GM23338 (cell line): ENCODE data around the gene CSNK2B. TPM values are rescaled to one million over a fixed set of nuclear protein-coding genes. Genes with fewer than 3 reads are reported as not detected.

Experiments used
- ATAC-seq: fragments of 200-7000 bp; cut with Tn5 transposase; 3 replicates; pipeline ENCODE4 v1.9.1; 2020
- DNase-seq: peaks from one replicate; pipeline ENCODE4 v3.0.0-alpha.2; 2015; ENCODE audit warnings: low spot score
- H2AFZ ChIP-seq: fragments of 200-600 bp; sonication (generic); 2 replicates; pipeline ENCODE4 v1.8.0; 2016; ENCODE audit warnings: antibody characterized with exemption, mild to moderate bottlenecking, moderate library complexity
- H3F3A ChIP-seq: fragments of 200-600 bp; sonication (generic); replicated peaks from 2 replicates; pipeline ENCODE4 v1.8.0; 2017; ENCODE audit warnings: antibody characterized with exemption, mixed run types, low read depth
- H3K27ac ChIP-seq: fragments of 200-600 bp; sonication (generic); 2 replicates; pipeline ENCODE4 v1.6.1; 2016; ENCODE audit warnings: low read depth
- H3K27me3 ChIP-seq: fragments of 200-600 bp; sonication (generic); 2 replicates; pipeline ENCODE4 v1.8.0; 2016; ENCODE audit warnings: mild to moderate bottlenecking, mixed run types, moderate library complexity; ENCODE audit not compliant: insufficient read depth
- H3K36me3 ChIP-seq: fragments of 200-600 bp; sonication (generic); 2 replicates; pipeline ENCODE4 v1.8.0; 2016; ENCODE audit warnings: mild to moderate bottlenecking; ENCODE audit not compliant: insufficient read depth
- H3K4me1 ChIP-seq: fragments of 200-600 bp; sonication (generic); 2 replicates; pipeline ENCODE4 v1.8.0; 2016; ENCODE audit warnings: mild to moderate bottlenecking, moderate library complexity; ENCODE audit not compliant: insufficient read depth
- H3K4me2 ChIP-seq: fragments of 200-600 bp; sonication (generic); 2 replicates; pipeline ENCODE4 v1.7.1; 2017; ENCODE audit warnings: mixed run types
- H3K4me3 ChIP-seq: fragments of 200-600 bp; sonication (generic); 2 replicates; pipeline ENCODE4 v1.6.1; 2016; ENCODE audit warnings: mixed run types
- H3K79me2 ChIP-seq: fragments of 200-600 bp; sonication (generic); replicated peaks from 2 replicates; pipeline ENCODE4 v1.8.0; 2017; ENCODE audit warnings: mild to moderate bottlenecking; ENCODE audit not compliant: insufficient read depth
- H3K9me2 ChIP-seq: fragments of 200-600 bp; sonication (generic); 2 replicates; pipeline ENCODE4 v1.8.0; 2017; ENCODE audit not compliant: insufficient read depth
- H4K20me1 ChIP-seq: fragments of 200-600 bp; sonication (generic); replicated peaks from 2 replicates; pipeline ENCODE4 v1.8.0; 2017; ENCODE audit warnings: mild to moderate bottlenecking; ENCODE audit not compliant: insufficient read depth
- H3K27ac Mint-ChIP-seq: 2 replicates; pipeline ENCODE4 v1.8.0; 2020; ENCODE audit warnings: inconsistent platforms, mild to moderate bottlenecking, moderate library complexity, mixed read lengths
- H3K27me3 Mint-ChIP-seq: 3 replicates; pipeline ENCODE4 v1.8.0; 2022; ENCODE audit warnings: low read depth, mild to moderate bottlenecking, moderate library complexity, mixed read lengths, inconsistent platforms; ENCODE audit not compliant: insufficient read depth, poor library complexity
- H3K36me3 Mint-ChIP-seq: 3 replicates; pipeline ENCODE4 v1.8.0; 2021; ENCODE audit warnings: low read depth, mild to moderate bottlenecking, inconsistent platforms, moderate library complexity, mixed read lengths
- H3K4me1 Mint-ChIP-seq: 3 replicates; pipeline ENCODE4 v1.8.0; 2020; ENCODE audit warnings: mild to moderate bottlenecking, inconsistent platforms, mixed read lengths
- H3K4me3 Mint-ChIP-seq: 3 replicates; pipeline ENCODE4 v1.8.0; 2021; ENCODE audit warnings: moderate library complexity, mild to moderate bottlenecking, inconsistent platforms, mixed read lengths
- H3K9me3 Mint-ChIP-seq: 3 replicates; pipeline ENCODE4 v1.8.0; 2020; ENCODE audit warnings: moderate library complexity, mild to moderate bottlenecking, inconsistent platforms, mixed read lengths
- CREB1 ChIP-seq: fragments of 250-450 bp; sonication (Bioruptor Pico); IDR thresholded peaks from 2 replicates; pipeline ENCODE4 v1.5.0; 2020; ENCODE audit warnings: low read depth, mild to moderate bottlenecking, moderate library complexity
- CTCF ChIP-seq, 2 experiments: fragments of 200-600 bp in 1 of 2; sonication (generic) in 1 of 2; conservative IDR thresholded peaks; 2 replicates each; pipeline versions ENCODE4 v1.5.1 to v1.6.1; 2016 to 2017; ENCODE audit warnings: antibody characterized with exemption in 2 of 2, low read depth in 2 of 2, mild to moderate bottlenecking in 2 of 2, moderate library complexity in 1 of 2
- ETS1 ChIP-seq: IDR thresholded peaks from 2 replicates; pipeline ENCODE4 v1.6.1; 2016; ENCODE audit warnings: antibody characterized with exemption
- EZH2 ChIP-seq: fragments of 200-600 bp; sonication (generic); IDR thresholded peaks from one replicate; pipeline ENCODE4 v1.8.0; 2017; ENCODE audit warnings: antibody characterized with exemption, mild to moderate bottlenecking, low read depth; ENCODE audit not compliant: unreplicated experiment
- EZH2phosphoT487 ChIP-seq: fragments of 200-600 bp; sonication (generic); IDR thresholded peaks from one replicate; pipeline ENCODE4 v1.8.1; 2018; ENCODE audit warnings: antibody characterized with exemption; ENCODE audit not compliant: unreplicated experiment
- JUNB ChIP-seq: IDR thresholded peaks from one replicate; pipeline ENCODE4 v1.6.1; 2016; ENCODE audit warnings: antibody characterized with exemption; ENCODE audit not compliant: unreplicated experiment
- POLR2AphosphoS5 ChIP-seq: IDR thresholded peaks from 2 replicates; pipeline ENCODE4 v1.6.1; 2016; ENCODE audit warnings: antibody characterized with exemption, low read depth
- REST ChIP-seq: IDR thresholded peaks from one replicate; pipeline ENCODE4 v1.6.1; 2018; ENCODE audit warnings: antibody characterized with exemption; ENCODE audit not compliant: unreplicated experiment
- ZNF331 ChIP-seq: fragments of 250-450 bp; sonication (Bioruptor Pico); IDR thresholded peaks from 2 replicates; pipeline ENCODE4 v1.5.0; 2020; ENCODE audit warnings: low read depth, mild to moderate bottlenecking, moderate library complexity
- polyA plus RNA-seq: library from polyadenylated mRNA; unstranded; fragments of >200 nt; fragmentation: Nextera tagmentation; extraction: Ambion mirVana; gene quantifications from 2 replicates; pipeline ENCODE4 v1.2.1, GENCODE V29; 2016
- total RNA-seq: library from RNA; depleted of rRNA; stranded (reverse); fragments of >200 nt; shearing (Covaris generic); gene quantifications from 2 replicates; pipeline ENCODE4 v1.2.3, GENCODE V29; 2014

Gene CSNK2B
- total and polyA plus RNA-seq, 2 experiments from 2014 or later, result 260 to 271 TPM

GRCh38 chr6:31657406-31658157 is 8.3 kb upstream of the CSNK2B start:
- Histone ChIP-seq H3K4me3 (no peak overlapping the region), H3K4me2 (no peak overlapping the region), H2AFZ (no peak overlapping the region), H3K9me2 (no peaks in the 10 kb centered on the region), H3K27ac (no peak overlapping the region), H3K27me3 (no peaks in the 10 kb centered on the region), H3F3A (peaks cover 19% of the 10 kb centered on the region), H4K20me1 (no peaks in the 10 kb centered on the region; the same call in 1 of the 2 replicates), H3K36me3 (peaks cover 4% of the 10 kb centered on the region; the same call in 1 of the 2 replicates), H3K4me1 (peaks cover 13% of the 10 kb centered on the region), H3K79me2 (peaks cover 25% of the 10 kb centered on the region)
- Mint-ChIP-seq H3K27me3 (peaks cover 24% of the 10 kb centered on the region), H3K9me3 (no peaks in the 10 kb centered on the region), H3K4me3 (peak overlapping the region; percentile 9; the same call in 1 of the 3 replicates), H3K36me3 (peaks cover 28% of the 10 kb centered on the region), H3K4me1 (peaks cover 33% of the 10 kb centered on the region; the same call in 2 of the 3 replicates), H3K27ac (peak overlapping the region; percentile 80; the same call in 1 of the 2 replicates)
- no peak for ATAC-seq
- DNase-seq, result no peak
- TF ChIP-seq CREB1 (CRISPR knock-in tag), result 0 out of 2 replicates have a peak, but pooled peaks have one; percentile 13
- no peak for TF ChIP-seq CTCF (conservative IDR thresholded peaks at IDR 0.05; ENCODE audit: low read depth in 2 of 2)

DNA sequence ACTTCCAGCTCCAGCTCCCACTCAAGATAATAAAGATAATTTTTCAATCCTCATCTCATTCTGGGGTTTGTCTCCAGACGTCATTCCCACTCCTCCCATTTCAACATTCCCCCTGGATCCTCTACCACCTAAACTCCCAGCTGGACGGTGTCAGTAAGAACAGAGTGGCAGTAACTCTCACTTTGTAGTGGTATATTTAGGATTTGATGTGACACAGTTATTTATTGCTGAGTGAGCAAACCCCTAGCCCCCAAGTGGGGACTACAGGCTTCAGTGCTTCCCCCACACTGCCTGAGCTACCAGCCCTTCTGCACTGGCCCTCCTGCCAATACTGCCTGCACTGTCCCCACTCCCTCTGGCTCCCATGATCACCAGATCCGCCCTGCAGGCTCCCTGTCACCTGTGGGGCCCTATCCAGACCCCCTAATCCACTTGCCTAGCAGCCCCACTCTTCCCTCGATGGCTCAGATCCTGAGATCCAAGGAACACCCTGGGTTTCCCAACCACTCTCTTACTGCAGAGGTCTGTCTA is 7.7 kb upstream of the CSNK2B start:
- Mint-ChIP-seq H3K9me3 (no peaks in the 10 kb centered on the region), H3K27me3 (peaks cover 24% of the 10 kb centered on the region), H3K36me3 (peaks cover 31% of the 10 kb centered on the region), H3K27ac (peak overlapping the region; percentile 80; the same call in 1 of the 2 replicates), H3K4me1 (peaks cover 35% of the 10 kb centered on the region), H3K4me3 (peak overlapping the region; percentile 90; the same call in 1 of the 3 replicates)
- H3F3A ChIP-seq, result peaks cover 17% of the 10 kb centered on the region
- ATAC-seq (no peak), DNase-seq (no peak)
- H3K36me3 ChIP-seq, result peaks cover 4% of the 10 kb centered on the region; the same call in 1 of the 2 replicates
- no peaks in the 10 kb centered on the region for H3K9me2 ChIP-seq
- TF ChIP-seq JUNB (no peak), ZNF331 (CRISPR knock-in tag) (no peak), ETS1 (no peak), EZH2phosphoT487 (no peak), POLR2AphosphoS5 (no peak), EZH2 (no peak), REST (no peak)
- H3K4me2 ChIP-seq, result no peak overlapping the region
- H4K20me1 ChIP-seq, result no peaks in the 10 kb centered on the region; the same call in 1 of the 2 replicates
- no peak overlapping the region for H3K4me3 ChIP-seq
- no peaks in the 10 kb centered on the region for H3K27me3 ChIP-seq
- no peak overlapping the region for H2AFZ ChIP-seq
- H3K27ac ChIP-seq, result no peak overlapping the region
- H3K4me1 ChIP-seq, result peaks cover 13% of the 10 kb centered on the region
- peaks cover 28% of the 10 kb centered on the region for H3K79me2 ChIP-seq
